MG63 (cell line): ENCODE data around the gene SMG7. TPM values are rescaled to one million over a fixed set of nuclear protein-coding genes. Genes with fewer than 3 reads are reported as not detected.

Experiments used
- DNase-seq: peaks from one replicate; pipeline ENCODE4 v3.0.0-alpha.2; 2020
- H3K27me3 ChIP-seq: fragments of 250-450 bp; sonication (Bioruptor Pico); 2 replicates; pipeline ENCODE4 v1.5.1; 2020; ENCODE audit warnings: mild to moderate bottlenecking, moderate library complexity
- H3K36me3 ChIP-seq: fragments of 250-450 bp; sonication (Bioruptor Pico); 2 replicates; pipeline ENCODE4 v1.5.1; 2020; ENCODE audit warnings: mild to moderate bottlenecking, moderate library complexity
- H3K4me3 ChIP-seq: fragments of 250-450 bp; sonication (Bioruptor Pico); 2 replicates; pipeline ENCODE4 v1.5.1; 2020; ENCODE audit warnings: mild to moderate bottlenecking, moderate library complexity
- H3K9me3 ChIP-seq: fragments of 250-450 bp; sonication (Bioruptor Pico); 2 replicates; pipeline ENCODE4 v1.5.1; 2020; ENCODE audit warnings: mild to moderate bottlenecking, moderate library complexity
- total RNA-seq: library from RNA; depleted of rRNA; stranded (reverse); fragments of >200 nt; shearing (Covaris generic); gene quantifications from 2 replicates; pipeline ENCODE4 v1.2.3, GENCODE V29; 2014; ENCODE audit warnings: low replicate concordance

SMG7 gene
- total RNA-seq, 1 experiment from 2014 or later = 28.2 TPM

GRCh38 chr1:183586926-183587325 is 114.6 kb downstream of the SMG7 start:
- H3K27me3 ChIP-seq = no peaks in the 10 kb centered on the region
- H3K9me3 ChIP-seq = no peaks in the 10 kb centered on the region
- no peaks in the 10 kb centered on the region for H3K36me3 ChIP-seq
- H3K4me3 ChIP-seq = no peak overlapping the region
- DNase-seq = no peak

- no peak overlapping the region for H3K4me3 ChIP-seq
- DNase-seq = no peak
- H3K27me3 ChIP-seq = no peaks in the 10 kb centered on the region
- H3K36me3 ChIP-seq = no peaks in the 10 kb centered on the region
- H3K9me3 ChIP-seq = no peaks in the 10 kb centered on the region
Observed at GRCh38 chr1:183588827-183589226, 116.5 kb downstream of the SMG7 start.

- H3K27me3 ChIP-seq = no peaks in the 10 kb centered on the region
- H3K36me3 ChIP-seq = no peaks in the 10 kb centered on the region
- no peak for DNase-seq
- no peaks in the 10 kb centered on the region for H3K9me3 ChIP-seq
- H3K4me3 ChIP-seq = no peak overlapping the region
Observed at GRCh38 chr1:183589384-183589783, 117.1 kb downstream of the SMG7 start.

- no peaks in the 10 kb centered on the region for H3K9me3 ChIP-seq
- H3K36me3 ChIP-seq = no peaks in the 10 kb centered on the region
- H3K27me3 ChIP-seq = no peaks in the 10 kb centered on the region
- no peak for DNase-seq
- H3K4me3 ChIP-seq = no peak overlapping the region
Observed at GRCh38 chr1:183589874-183590243, 117.6 kb downstream of the SMG7 start.

GRCh38 chr1:183590244-183591191 is 118.2 kb downstream of the SMG7 start, which contains the start of gene NCF2:
Gene NCF2 (minus strand): TSS chr1:183590459. CDS start chr1:183590329, 130 bp downstream.
- no peaks in the 10 kb centered on the region for H3K36me3 ChIP-seq
- DNase-seq = no peak
- H3K27me3 ChIP-seq = no peaks in the 10 kb centered on the region
- no peaks in the 10 kb centered on the region for H3K9me3 ChIP-seq
- H3K4me3 ChIP-seq = no peak within 1 kb of the TSS

GRCh38 chr1:183592733-183593132 is 120.4 kb downstream of the SMG7 start:
- Histone ChIP-seq H3K4me3 (no peak overlapping the region), H3K36me3 (no peaks in the 10 kb centered on the region), H3K27me3 (no peaks in the 10 kb centered on the region), H3K9me3 (no peaks in the 10 kb centered on the region)
- DNase-seq = no peak

GRCh38 chr1:183593356-183593755 is 121.1 kb downstream of the SMG7 start:
- H3K9me3 ChIP-seq = no peaks in the 10 kb centered on the region
- no peak overlapping the region for H3K4me3 ChIP-seq
- no peaks in the 10 kb centered on the region for H3K27me3 ChIP-seq
- DNase-seq = no peak
- H3K36me3 ChIP-seq = no peaks in the 10 kb centered on the region

GRCh38 chr1:183595537-183595936 is 123.2 kb downstream of the SMG7 start:
- H3K9me3 ChIP-seq = no peaks in the 10 kb centered on the region
- no peaks in the 10 kb centered on the region for H3K36me3 ChIP-seq
- no peak overlapping the region for H3K4me3 ChIP-seq
- no peaks in the 10 kb centered on the region for H3K27me3 ChIP-seq
- DNase-seq = no peak

GRCh38 chr1:183596500-183596899 is 124.2 kb downstream of the SMG7 start:
- DNase-seq = no peak
- no peaks in the 10 kb centered on the region for H3K27me3 ChIP-seq
- no peaks in the 10 kb centered on the region for H3K9me3 ChIP-seq
- no peaks in the 10 kb centered on the region for H3K36me3 ChIP-seq
- H3K4me3 ChIP-seq = no peak overlapping the region

GRCh38 chr1:183597656-183598347 is 125.5 kb downstream of the SMG7 start:
- H3K36me3 ChIP-seq = no peaks in the 10 kb centered on the region
- H3K4me3 ChIP-seq = no peak overlapping the region
- H3K9me3 ChIP-seq = no peaks in the 10 kb centered on the region
- H3K27me3 ChIP-seq = no peaks in the 10 kb centered on the region
- DNase-seq = no peak

GRCh38 chr1:183598386-183598785 is 126.1 kb downstream of the SMG7 start:
- no peak overlapping the region for H3K4me3 ChIP-seq
- no peaks in the 10 kb centered on the region for H3K9me3 ChIP-seq
- H3K27me3 ChIP-seq = no peaks in the 10 kb centered on the region
- H3K36me3 ChIP-seq = no peaks in the 10 kb centered on the region
- peak; percentile 19 for DNase-seq

- no peaks in the 10 kb centered on the region for H3K9me3 ChIP-seq
- no peak overlapping the region for H3K4me3 ChIP-seq
- DNase-seq = peak; percentile 88
- H3K36me3 ChIP-seq = no peaks in the 10 kb centered on the region
- no peaks in the 10 kb centered on the region for H3K27me3 ChIP-seq
Observed at GRCh38 chr1:183600136-183600535, 127.8 kb downstream of the SMG7 start.

GRCh38 chr1:183600634-183601033 is 128.3 kb downstream of the SMG7 start:
- no peaks in the 10 kb centered on the region for H3K27me3 ChIP-seq
- no peak overlapping the region for H3K4me3 ChIP-seq
- DNase-seq = no peak
- H3K36me3 ChIP-seq = no peaks in the 10 kb centered on the region
- H3K9me3 ChIP-seq = no peaks in the 10 kb centered on the region

- DNase-seq = no peak
- H3K4me3 ChIP-seq = no peak overlapping the region
- no peaks in the 10 kb centered on the region for H3K27me3 ChIP-seq
- no peaks in the 10 kb centered on the region for H3K9me3 ChIP-seq
- no peaks in the 10 kb centered on the region for H3K36me3 ChIP-seq
Observed at GRCh38 chr1:183602510-183602909, 130.2 kb downstream of the SMG7 start.
